Fibroblast of the aortic adventitia (primary cell): ENCODE measurements around the gene SLC22A31. TPM values are rescaled to one million over a fixed set of nuclear protein-coding genes. Genes with fewer than 3 reads are reported as not detected.
A peak's percentile ranks its signal among the peaks of the same experiment; 100 is the strongest.

ENCODE experiments used
- DNase-seq: peaks from one replicate; pipeline ENCODE4 v3.0.0-alpha.2; 2010; ENCODE audit warnings: low read depth
- H3K4me3 ChIP-seq: 2 replicates; pipeline ENCODE4 v1.5.1; 2011; ENCODE audit warnings: low read depth, mild to moderate bottlenecking, control low read depth, low read length, moderate library complexity
- CTCF ChIP-seq: IDR thresholded peaks from 2 replicates; pipeline ENCODE4 v1.5.1; 2011; ENCODE audit warnings: mild to moderate bottlenecking, low read length, control low read depth, inconsistent platforms; ENCODE audit not compliant: insufficient read depth
- total RNA-seq: library from RNA; depleted of rRNA; stranded (reverse); fragments of >200 nt; gene quantifications from 2 replicates; pipeline ENCODE4 v1.2.3, GENCODE V29; 2012; ENCODE audit warnings: low replicate concordance

The SLC22A31 gene
- total RNA-seq, 1 donor = not detected

GRCh38 chr16:89216315-89217137, 16.2 kb upstream of the SLC22A31 start:
- DNase-seq = peak; percentile 79
- peak; percentile 60 for TF ChIP-seq CTCF
- H3K4me3 ChIP-seq = peak overlapping the region; percentile 87

DNA sequence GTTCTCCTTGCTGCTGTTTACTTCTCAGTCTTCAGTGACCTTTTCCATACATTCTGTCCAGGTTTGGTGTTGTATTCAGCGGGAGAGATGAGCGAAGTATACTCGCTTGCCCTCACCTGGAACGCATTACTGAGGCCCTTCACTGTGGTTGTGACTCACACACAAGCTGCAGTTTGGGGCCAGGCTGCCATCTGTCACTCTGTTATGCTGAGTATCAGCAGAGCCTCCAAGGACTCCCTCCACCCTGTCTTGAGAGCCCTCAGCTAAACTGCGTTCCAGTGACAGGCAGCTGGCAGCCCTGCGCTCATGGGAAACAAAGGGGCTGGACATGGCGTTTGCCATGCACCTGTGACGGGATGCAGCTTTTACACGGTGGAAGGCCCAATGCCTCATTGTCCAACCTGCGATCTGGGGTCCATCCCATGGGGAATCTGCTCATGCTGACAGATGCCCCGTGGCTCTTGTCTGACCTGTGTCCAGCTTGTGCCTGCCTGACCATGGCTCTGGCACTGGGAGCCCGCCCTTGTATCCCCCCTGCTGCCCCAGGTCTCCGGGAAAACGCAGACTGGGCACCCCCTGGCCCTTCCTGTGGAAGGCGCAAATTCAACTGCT, 10.7 kb upstream of the SLC22A31 start:
- H3K4me3 ChIP-seq = no peak overlapping the region
- no peak for DNase-seq
- TF ChIP-seq CTCF = no peak

- no peak for TF ChIP-seq CTCF
- DNase-seq = no peak
- H3K4me3 ChIP-seq = no peak overlapping the region
Observed at GRCh38 chr16:89210165-89210903, 10.0 kb upstream of the SLC22A31 start.

- H3K4me3 ChIP-seq = no peak overlapping the region
- no peak for DNase-seq
- no peak for TF ChIP-seq CTCF
Observed at GRCh38 chr16:89209522-89210044, 9.2 kb upstream of the SLC22A31 start.

- TF ChIP-seq CTCF = no peak
- no peak overlapping the region for H3K4me3 ChIP-seq
- DNase-seq = no peak
Observed at GRCh38 chr16:89207993-89208392, 7.7 kb upstream of the SLC22A31 start.

GRCh38 chr16:89202422-89203215, 2.3 kb upstream of the SLC22A31 start:
- DNase-seq = no peak
- TF ChIP-seq CTCF = no peak
- no peak overlapping the region for H3K4me3 ChIP-seq
